Measurements from ENCODE around the gene LRP1.

LRP1 gene

GRCh38 chr12:57240926-57241401 lies 112.7 kb downstream of the LRP1 start:
- DNase-seq, result no peak

DNA sequence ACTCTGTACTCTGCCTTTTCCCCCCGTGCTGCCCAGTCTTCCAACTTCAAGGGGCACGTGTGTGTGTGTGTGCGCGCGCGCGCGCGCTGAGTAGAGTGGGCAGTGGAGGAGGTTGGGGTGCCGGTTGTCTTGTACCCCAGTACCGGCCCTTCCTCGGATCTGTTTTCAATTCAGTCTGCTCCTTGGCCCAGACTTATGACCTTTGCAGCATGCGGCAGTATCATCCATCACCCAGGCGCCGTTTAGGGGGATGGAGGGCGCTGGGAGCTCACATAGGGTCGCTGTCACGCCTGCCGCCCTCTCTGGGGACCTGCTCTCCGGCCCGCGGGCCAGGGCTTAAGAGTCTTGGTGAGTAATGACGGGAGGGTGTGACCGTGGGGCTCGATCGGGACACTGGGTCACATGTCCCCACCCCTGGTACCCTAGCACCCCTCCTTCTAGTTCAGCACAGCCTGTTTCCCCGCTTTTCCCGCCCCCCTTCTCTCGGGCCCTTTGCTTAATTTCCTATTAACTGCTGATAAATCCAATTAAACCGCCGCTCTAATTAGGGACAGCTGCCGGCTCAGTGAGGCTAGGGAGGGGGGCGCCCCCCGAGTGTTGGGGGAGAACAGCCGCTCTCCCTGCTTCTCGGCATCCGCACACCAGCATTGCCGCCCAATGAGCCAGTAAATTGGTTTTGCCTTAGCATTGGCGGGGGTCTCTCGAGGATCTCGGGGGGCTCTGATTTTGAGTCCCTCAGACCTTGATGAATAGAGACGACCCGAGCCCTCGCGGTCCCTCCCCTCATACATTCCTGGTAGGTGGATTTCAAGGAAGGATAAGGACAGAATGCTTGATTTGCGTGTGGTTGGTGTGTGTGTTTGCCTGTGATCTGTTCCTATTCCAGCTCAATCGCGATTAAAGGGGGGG lies 113.4 kb downstream of the LRP1 start:
- DNase-seq, result no peak

DNA sequence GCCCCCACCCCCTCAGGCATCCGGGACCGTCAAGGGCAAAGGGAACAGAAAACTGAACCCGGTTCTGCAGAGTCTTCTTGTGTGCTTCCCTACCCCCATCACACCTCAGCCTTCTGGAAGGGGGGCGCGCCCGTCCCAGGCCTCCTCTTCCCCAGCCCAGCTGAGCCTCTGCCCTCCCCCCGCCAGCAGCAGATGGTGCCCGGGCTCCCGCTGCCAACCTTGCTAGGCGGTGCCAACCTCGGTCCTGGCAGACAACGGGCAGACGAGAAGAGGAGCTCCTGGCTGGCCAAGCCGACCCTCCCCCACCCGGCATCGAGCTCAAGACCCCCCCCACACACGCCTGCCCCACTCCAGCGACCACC lies 114.0 kb downstream of the LRP1 start:
- DNase-seq, result no peak

GRCh38 chr12:57242691-57243454 lies 114.6 kb downstream of the LRP1 start:
- DNase-seq, result peak; percentile 47 to 71

DNA sequence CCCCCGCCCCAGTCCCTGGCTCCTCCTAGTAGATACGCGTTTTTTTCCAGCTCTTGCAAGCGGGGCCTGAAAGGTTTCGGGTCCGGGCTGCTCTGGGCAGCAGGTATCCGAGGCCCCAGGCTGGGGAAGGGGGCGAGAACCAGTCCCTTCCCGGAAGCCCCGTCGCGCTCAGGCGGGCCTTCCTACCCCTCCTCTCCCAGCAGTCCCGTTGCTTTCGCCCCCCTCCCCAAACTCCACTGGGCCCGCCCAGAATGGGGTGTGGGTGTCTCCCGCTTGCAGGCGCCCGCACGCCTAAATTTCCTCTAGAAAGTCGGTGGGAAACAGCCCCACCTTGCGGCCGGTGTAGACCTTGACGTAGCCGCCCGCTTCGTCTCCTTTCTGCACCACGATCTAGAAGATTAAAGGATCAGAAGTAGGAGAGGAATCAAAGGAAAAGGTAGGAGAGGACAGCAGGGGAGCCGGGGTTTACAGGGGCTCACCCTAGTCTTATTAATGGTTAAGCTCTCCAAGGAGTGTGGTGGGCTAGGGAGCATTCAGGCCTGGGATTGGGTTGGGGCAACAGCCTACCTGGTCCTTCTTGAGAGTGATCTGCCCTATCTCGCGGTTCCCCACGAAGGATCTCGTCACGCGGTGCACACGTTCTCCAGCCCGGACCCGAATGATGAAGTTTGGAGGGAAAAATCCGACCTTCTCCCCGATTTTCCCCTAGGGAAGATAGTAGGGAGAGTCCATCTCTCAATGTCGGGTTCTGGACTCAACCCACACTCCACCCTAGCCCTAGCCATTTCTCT lies 115.4 kb downstream of the LRP1 start:
- DNase-seq, result peak; percentile 71 to 83

DNA sequence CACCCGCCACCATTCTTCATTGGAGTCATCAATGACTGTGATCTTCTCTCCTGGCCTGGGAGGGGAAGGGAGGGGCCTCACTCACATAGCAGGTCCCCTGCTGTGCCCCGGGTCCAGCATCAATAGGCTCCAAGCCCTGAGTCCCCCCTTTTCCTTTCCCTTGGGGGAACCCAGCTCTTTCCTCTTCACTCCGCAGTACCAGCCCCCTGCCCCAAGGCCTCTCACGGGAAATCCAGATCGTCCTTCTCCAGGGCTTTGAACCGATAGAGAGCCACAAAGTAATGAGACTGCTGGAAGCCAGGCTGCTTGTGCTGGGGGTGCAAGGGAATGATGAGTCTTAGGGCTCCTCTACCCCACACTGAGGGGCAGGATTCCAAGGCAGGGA lies 116.0 kb downstream of the LRP1 start:
- no peak for DNase-seq

DNA sequence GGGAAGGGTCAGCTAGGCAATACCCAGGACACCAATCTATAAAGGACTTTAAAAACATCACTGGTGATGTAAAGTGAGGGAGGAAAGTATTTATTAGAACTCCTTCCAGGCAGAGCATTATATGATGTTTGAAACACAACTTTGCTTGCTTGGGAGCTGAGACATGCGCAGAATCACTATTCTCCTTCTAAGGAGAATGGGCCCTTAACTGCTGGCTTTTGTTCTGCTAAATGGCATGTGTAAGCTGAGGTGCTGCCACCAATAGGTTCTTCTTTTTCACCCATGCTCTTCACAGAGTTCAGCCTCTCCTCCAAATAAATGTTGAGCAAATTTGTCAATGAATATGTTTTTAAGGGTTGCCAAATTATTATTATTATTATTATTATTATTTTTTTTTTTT lies 118.8 kb downstream of the LRP1 start:
- DNase-seq, result no peak

DNA sequence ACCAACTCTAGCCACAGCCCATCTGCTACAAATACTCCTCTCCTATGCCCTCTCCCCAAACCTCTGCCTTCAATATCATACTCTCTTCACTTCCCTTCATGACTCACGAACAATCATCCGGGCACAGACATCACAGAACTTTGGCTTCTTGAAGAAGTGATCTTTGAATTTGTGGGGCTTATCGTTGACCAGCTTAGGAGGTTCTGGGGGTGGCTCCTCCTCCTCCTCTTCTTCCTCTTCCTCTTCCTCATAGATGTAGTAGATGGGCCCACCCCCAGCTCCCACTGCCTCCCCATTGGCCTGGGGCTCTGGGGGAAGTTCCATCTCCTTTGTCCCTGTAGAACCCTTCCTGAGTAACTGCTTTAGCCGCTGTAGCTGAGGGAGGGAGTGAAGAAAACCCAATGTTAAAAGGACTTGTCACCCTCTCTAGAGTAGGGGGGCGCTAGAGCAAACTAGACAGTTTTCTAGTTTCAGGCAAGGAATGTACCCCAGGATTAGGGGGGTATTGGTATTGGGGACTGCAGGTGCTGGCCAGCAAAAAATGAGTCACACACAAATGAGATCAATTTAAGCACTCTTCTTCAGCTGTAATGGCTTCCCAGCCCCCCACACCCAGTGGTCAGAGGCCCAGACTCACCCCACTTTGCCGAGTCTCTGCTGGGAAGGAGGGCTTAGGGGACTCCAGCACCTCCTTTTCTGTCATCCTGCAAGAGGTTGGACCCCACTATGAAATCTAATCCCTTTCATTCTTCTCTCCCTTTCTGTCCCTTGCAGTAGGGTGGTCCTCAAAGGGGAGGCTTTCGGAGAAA lies 120.9 kb downstream of the LRP1 start:
- DNase-seq, result no peak

DNA sequence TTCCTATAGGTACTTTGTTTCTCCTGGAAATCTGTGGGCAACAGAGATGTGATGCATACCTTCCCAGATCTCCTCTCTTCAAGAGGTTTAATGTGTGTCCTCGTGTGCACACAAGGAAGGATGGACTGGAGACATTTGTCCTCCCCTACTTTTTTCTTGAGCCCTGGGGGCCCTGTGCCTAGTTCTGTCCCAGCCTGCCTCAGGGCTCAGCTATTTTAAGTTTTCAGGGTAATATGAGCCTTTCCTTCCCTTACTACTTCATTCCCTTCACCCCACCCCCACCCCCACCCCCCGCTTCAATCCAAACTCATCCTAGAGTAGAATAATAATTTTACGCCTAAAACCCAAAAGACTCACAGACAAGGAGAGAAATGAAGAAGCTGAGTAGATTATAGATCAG lies 122.3 kb downstream of the LRP1 start:
- no peak for DNase-seq

DNA sequence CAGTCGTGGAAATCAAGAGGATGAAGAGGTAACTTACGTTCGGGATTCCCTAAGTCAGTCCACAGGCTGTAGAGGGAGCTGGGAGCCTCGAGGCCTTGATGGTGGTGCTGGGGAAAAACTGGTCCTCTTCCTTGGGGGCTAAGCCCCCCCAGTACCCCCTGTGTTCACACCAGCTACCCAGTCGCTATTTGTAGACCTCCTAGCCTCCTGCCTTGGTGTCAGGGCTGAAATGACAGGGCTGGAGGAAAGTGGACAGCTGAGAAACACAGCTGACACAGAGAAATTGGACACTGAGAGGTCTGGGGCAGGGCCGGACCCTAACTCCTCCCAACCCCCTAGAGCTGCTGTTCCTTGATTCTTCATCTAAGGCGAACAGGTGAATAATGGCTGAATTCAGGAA lies 122.7 kb downstream of the LRP1 start, which contains the start of gene STAC3:
TSS of gene STAC3 (minus strand) at position 232 of the 400 bp plus-strand sequence. CDS start 1,551 bp downstream, outside the sequence.
- no peak for DNase-seq

- no peak for DNase-seq
Observed at GRCh38 chr12:57254506-57255280, 126.4 kb downstream of the LRP1 start.

- no peak for DNase-seq
Observed at GRCh38 chr12:57255916-57256315, 127.6 kb downstream of the LRP1 start.

GRCh38 chr12:57258977-57259970 lies 131.0 kb downstream of the LRP1 start:
- DNase-seq, result no peak

- DNase-seq, result no peak
Observed at GRCh38 chr12:57260366-57260765, 132.1 kb downstream of the LRP1 start.

DNA sequence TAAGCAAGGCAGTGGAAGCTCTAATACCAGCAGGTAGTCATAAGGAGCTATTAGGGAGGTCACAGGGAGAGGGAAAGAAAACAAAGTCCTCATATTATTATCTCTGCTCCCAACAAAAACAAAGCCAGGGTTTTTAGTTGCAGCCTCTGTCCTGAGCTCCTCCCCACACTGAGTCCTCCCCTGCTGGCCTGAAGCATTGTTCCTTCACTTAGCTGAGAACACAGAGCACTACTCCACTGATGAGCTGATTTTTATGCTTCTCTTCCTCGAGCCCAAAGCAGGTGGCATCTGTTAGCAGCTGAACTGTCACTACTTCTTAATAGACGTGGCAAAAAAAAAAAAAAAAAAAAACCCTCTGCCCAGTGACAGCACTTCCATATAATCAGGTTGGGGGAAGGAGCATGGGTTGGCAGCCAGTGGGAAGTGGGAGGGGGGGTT lies 133.2 kb downstream of the LRP1 start:
- no peak for DNase-seq

GRCh38 chr12:57262126-57262822 lies 134.0 kb downstream of the LRP1 start:
- DNase-seq, result no peak
